GM10248 (cell line): ENCODE data around the gene PGA5.
A peak's percentile ranks its signal among the peaks of the same experiment; 100 is the strongest.
"Not testable (repeated sequence)": the region's sequence is repeated elsewhere in the genome, so short reads cannot be mapped to it uniquely, and the experiment has no call there.

Source experiments
- CTCF ChIA-PET: fragments of 300-600 bp; sonication (Branson Sonifier 250); formaldehyde crosslinking; extraction: SDS; loops from one replicate; lab custom pipeline; 2021; ENCODE audit warnings: antibody characterized with exemption; lab: Yijun Ruan, JAX
- POLR2A ChIA-PET: fragments of 350-650 bp; sonication (Branson Sonifier 250); formaldehyde crosslinking; extraction: SDS; loops from one replicate; lab custom pipeline; 2020; ENCODE audit warnings: antibody characterized with exemption; lab: Yijun Ruan, JAX
- DNase-seq: peaks from one replicate; pipeline ENCODE4 v3.0.0; 2012; ENCODE audit errors: extremely low spot score
- TF ChIP-seq, protein P1 (sequence below): IDR thresholded peaks from 2 replicates; pipeline ENCODE4 v1.5.1; 2012; ENCODE audit warnings: mild to moderate bottlenecking, low read depth; ENCODE audit errors: extremely low read depth, missing control alignments, control extremely low read depth

The PGA5 gene

DNA sequence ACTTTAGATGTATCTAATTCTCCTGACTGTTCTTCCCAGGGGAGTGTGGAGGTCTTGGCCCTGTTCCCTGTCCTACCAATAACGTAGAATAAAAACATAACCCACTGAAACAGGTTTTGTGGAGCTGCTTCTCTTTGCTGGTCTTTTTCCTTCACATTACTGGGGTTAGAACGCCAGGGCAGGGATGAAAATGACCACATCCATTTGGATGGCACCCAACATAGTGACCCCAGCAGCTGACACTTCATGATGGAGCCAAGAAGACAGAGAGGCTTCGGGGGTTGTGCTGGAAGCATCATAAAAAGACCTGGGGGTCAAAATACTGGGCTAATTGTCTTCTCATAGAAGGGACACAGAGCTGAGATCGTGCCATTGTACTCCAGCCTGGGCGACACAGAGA lies 9.4 kb upstream of the PGA5 start:
- CTCF ChIA-PET, DNase-seq, POLR2A ChIA-PET: not testable (repeated sequence)

DNA sequence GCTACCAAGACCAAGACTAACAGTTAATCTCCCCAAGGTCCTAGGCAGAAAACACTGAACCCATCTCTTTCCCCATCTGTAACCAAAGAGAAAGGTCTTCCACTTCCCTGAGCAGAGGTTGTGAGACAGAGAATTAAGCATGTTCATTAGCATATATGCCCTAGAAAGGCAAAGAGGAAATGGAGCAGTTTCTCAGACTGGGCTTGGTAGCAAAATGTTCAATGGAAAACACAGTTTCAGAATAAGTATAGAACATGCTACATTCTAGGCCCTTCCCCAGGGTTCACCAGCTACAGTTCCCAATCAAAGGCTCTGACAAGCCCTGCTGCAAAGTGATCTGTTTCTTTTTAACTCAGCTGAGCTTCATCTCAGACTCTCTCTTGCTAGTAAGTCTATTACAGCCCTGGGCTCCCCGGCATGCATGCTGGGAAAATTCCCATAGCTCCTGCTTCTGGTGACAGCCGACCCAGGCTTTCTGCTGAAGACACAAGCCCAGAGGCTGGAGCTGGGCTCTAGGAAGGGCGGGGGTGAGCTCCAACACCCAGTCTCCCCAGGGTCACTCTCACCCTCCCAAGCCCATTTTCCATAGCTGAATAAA lies 8.3 kb upstream of the PGA5 start:
- DNase-seq, POLR2A ChIA-PET, CTCF ChIA-PET: not testable (repeated sequence)

DNA sequence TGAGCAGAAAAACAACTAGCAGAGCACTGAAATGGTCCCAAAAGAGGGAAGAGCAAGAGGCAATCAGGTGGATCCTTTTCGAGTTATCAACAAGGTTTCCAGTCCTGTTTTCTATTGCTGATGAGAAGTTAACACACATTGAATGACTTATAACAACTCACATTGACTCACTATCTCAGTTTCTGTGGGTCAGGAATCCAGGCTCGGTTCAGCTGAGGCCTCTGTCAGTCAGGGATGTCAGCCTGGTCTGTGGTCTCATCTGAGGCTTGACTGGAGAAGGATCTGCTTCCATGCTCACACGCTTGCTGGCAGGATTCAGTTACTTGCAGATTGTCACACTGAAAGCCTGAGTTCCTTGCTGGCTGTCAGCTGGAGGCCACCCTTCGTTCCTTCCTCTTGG lies 3.8 kb upstream of the PGA5 start:
- DNase-seq, CTCF ChIA-PET, POLR2A ChIA-PET: not testable (repeated sequence)

DNA sequence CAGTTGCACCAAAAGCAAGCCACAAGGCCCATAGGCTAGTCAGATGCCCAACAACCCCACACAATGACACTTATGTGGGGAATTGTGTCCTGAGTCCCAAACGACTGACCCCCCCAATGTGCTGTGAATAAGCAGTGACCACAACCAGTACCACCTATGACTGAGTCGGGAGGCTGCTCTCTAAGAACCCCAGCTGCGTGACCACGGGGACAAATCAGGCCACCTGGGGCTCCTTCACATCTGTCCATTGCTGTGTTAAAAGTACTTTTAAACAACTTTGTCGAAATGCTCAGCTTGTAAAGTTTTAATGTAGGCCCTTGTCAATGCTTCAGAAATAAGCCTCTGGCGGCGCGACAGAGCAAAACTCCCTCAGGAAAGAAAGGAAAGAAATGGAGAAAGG lies 687 bp upstream of the PGA5 start:
- CTCF ChIA-PET, DNase-seq, POLR2A ChIA-PET: not testable (repeated sequence)

DNA sequence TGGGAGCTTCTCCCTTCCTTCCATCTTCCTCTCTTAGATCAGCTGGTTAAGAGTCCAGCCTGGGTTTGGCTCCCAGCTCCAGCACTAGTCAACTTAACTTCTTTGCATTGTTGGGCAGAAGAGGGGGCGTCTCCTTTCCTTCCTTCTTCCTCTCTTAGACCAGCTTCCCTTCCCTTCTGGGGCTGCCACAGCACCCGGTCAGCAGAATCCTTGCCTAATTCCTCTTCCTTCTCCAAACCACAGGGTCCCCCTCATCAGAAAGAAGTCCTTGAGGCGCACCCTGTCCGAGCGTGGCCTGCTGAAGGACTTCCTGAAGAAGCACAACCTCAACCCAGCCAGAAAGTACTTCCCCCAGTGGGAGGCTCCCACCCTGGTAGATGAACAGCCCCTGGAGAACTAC lies 551 bp downstream of the PGA5 start:
- CTCF ChIA-PET, DNase-seq, POLR2A ChIA-PET: not testable (repeated sequence)

DNA sequence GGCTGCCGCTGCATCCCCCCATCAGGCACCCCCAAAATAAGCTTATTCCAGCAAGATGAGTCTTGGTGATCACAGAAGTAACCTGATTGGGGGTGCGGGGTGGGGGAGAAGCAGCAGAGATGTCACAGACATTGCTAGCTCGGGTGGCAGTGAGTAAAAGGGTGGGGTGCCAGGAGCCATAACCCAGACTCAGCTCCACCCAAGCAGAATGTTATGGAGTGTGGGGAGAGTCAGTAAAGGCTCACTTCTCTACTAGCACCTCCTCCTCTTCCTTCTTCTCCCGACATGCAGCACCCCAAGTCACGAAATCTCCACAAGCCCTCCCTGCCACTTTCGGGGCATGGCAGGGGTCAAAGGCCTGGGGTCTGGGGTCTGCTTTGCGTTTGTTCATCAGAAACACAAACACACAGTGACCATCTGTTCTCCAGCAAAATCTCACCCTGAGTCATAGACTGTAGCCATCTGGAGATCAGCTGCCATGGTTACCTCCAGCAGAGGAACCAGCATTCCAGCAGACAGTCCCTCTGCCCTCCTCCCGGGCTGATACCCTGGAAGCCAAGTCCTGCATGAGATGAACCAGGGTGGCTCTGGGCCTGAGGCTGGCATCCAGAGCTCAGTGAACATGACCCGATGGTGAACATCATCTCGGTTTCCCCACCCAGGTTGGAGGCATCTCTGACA lies 4.4 kb downstream of the PGA5 start:
- DNase-seq, POLR2A ChIA-PET, CTCF ChIA-PET: not testable (repeated sequence)

DNA sequence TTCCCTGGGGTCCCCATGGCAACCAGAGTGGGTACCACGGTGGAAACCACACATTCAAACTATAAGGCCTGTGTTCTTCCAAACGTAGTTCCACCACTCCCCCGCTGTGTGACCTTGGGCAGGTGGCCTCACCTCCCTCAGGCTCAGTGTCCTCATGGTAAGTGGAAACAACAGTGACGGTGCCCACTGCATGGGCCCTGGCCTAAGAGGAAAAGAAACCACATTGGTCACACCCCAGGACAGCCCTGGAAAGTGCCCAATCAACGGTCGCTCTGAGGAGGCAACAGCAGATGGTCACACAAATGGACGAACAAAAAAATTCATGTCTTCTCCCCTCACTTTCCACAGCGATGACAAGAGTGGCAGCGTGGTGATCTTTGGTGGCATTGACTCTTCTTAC lies 7.1 kb downstream of the PGA5 start:
- DNase-seq, CTCF ChIA-PET, POLR2A ChIA-PET: not testable (repeated sequence)

DNA sequence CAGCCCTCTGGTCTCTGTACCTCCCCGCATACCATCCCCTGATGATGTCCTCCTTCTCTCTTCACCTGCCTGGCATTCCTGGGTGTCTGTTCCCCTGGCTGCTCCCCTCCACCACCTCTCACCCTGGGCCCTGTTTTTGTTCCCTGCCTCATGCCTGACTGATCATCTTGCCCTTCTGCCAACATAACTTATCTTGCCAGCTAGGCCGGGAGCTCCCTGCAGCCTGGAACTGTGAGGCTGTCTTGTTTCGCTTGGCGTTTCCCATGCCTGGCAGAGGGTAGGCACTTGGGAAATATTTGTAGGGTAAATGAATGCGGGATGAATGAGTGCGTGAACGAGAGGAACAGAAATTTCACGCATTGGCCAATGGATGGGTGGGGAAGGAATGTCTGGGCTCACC lies 8.2 kb downstream of the PGA5 start:
- POLR2A ChIA-PET, DNase-seq, CTCF ChIA-PET: not testable (repeated sequence)

DNA sequence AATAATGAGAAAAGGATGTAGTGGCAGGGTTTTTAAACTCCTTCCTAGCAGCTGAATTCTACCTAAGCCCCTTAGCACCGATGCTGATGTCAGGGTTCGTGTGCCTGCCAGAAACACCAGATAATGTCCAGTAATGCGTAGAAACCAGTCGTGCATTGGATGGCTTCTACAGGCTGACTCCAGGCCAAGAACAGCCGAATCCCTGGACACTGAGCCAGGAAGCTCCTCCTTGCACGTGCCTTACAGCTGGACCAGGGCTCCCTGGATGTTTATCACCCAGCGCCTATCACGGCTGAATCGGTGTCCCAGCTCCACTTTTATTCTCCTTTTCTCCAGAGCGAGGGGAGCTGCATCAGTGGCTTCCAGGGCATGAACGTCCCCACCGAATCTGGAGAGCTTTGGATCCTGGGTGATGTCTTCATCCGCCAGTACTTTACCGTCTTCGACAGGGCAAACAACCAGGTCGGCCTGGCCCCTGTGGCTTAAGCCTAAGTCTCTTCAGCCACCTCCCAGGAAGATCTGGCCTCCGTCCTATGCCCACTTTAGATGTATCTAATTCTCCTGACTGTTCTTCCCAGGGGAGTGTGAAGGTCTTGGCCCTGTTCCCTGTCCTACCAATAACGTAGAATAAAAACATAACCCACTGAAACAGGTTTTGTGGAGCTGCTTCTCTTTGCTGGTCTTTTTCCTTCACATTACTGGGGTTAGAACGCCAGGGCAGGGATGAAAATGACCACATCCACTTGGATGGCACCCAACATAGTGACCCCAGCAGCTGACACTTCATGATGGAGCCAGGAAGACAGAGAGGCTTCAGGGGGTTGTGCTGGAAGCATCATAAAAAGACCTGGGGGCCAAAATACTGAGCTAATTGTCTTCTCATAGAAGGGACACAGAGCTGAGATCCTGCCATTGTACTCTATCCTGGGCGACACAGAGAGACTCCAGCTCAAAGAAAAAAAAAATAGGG lies 10.1 kb downstream of the PGA5 start:
- ChIA-PET CTCF (interaction anchor here (1.8 to 8.2 kb wide), 5 partner anchors 14 to 387 kb away, joined by 4 to 80 read pairs (median 9); partner anchors contain the start of gene VWCE), POLR2A (interaction anchor here (0.7 kb wide), 1 partner anchor 278 kb away, joined by 5 read pairs; no protein-coding TSS in a partner anchor)
- DNase-seq: not testable (repeated sequence)

DNA sequence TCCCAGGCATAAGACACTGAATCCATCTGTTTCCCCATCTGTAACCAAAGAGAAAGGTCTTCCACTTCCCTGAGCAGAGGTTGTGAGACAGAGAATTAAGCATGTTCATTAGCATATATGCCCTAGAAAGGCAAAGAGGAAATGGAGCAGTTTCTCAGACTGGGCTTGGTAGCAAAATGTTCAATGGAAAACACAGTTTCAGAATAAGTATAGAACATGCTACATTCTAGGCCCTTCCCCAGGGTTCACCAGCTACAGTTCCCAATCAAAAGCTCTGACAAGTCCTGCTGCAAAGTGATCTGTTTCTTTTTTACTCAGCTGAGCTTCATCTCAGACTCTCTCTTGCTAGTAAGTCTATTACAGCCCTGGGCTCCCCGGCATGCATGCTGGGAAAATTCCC lies 11.4 kb downstream of the PGA5 start:
- CTCF ChIA-PET: interaction anchor here (1.3 to 8.2 kb wide), 8 partner anchors 12 to 386 kb away, joined by 4 to 80 read pairs (median 7); partner anchors contain the start of gene VWCE
- POLR2A ChIA-PET: not testable (repeated sequence)

DNA sequence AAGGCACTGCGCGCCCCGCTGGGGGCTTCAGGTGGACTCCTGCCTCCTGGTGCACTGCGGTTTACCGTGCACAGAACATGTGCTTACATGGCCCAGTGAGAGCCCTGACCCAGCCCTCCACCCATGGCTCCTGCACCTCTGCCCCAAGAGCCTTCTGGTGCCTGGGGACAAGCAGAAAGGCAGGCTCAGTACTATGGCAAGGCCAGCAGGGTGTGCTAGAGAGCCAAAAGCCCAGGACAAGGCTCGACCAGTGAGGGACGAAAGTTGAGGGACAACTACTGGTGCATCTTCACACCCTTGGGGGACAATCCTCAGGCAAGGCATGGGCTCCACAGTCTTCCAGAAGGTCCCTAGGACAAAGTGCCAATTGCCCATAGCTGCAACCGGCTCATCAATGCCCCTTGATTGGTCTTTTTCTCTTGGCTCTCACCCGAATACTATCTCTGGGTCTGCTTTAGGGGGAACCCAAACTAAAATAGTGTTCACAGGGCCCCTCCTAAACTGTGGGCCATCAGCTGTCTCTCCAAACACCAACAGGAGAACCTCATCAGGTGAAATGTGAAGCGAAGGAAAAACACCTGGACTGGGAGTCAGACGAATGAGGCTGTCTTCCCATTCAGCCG lies 13.5 kb downstream of the PGA5 start:
- CTCF ChIA-PET: interaction anchor here (0.6 to 8.2 kb wide), 24 partner anchors 10 to 478 kb away, joined by 3 to 80 read pairs (median 4); partner anchors contain the start of genes TMEM216 and VWCE
- TF ChIP-seq, protein P1, sequence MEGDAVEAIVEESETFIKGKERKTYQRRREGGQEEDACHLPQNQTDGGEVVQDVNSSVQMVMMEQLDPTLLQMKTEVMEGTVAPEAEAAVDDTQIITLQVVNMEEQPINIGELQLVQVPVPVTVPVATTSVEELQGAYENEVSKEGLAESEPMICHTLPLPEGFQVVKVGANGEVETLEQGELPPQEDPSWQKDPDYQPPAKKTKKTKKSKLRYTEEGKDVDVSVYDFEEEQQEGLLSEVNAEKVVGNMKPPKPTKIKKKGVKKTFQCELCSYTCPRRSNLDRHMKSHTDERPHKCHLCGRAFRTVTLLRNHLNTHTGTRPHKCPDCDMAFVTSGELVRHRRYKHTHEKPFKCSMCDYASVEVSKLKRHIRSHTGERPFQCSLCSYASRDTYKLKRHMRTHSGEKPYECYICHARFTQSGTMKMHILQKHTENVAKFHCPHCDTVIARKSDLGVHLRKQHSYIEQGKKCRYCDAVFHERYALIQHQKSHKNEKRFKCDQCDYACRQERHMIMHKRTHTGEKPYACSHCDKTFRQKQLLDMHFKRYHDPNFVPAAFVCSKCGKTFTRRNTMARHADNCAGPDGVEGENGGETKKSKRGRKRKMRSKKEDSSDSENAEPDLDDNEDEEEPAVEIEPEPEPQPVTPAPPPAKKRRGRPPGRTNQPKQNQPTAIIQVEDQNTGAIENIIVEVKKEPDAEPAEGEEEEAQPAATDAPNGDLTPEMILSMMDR: peak; percentile 98
- POLR2A ChIA-PET: no interaction called here
- peak; percentile 91 for DNase-seq

More for the DNA sequence above, 11.4 kb downstream of the PGA5 start:
- not testable (repeated sequence) for DNase-seq
